Stimulated activated CD4-positive, alpha-beta T cell treated with anti-CD3 and anti-CD28 coated beads, Interleukin-2, amount 100 ng/mL, for 48 hours (primary cell): ENCODE measurements around the gene DNAH5.
"Not testable (repeated sequence)": the region's sequence is repeated elsewhere in the genome, so short reads cannot be mapped to it uniquely, and the experiment has no call there.

Experiments
- DNase-seq, 2 donors: peaks; one replicate each; pipeline ENCODE4 v3.0.0-alpha.2; 2020

Gene DNAH5

GRCh38 chr5:13816126-13816525 is 128.4 kb downstream of the DNAH5 start:
- no peak for DNase-seq

GRCh38 chr5:13814301-13814700 is 130.2 kb downstream of the DNAH5 start:
- no peak for DNase-seq

GRCh38 chr5:13809921-13810320 is 134.6 kb downstream of the DNAH5 start:
- DNase-seq, result no peak

- DNase-seq, result no peak
Measured at GRCh38 chr5:13804336-13804735, 140.2 kb downstream of the DNAH5 start.

GRCh38 chr5:13798569-13798968 is 145.9 kb downstream of the DNAH5 start:
- not testable (repeated sequence) for DNase-seq

GRCh38 chr5:13785781-13786415 is 158.6 kb downstream of the DNAH5 start:
- DNase-seq, result no peak

- no peak for DNase-seq
Measured at GRCh38 chr5:13783726-13784125, 160.8 kb downstream of the DNAH5 start.

- DNase-seq, result no peak
Measured at GRCh38 chr5:13780081-13780480, 164.4 kb downstream of the DNAH5 start.

GRCh38 chr5:13773649-13774048 is 170.8 kb downstream of the DNAH5 start:
- no peak for DNase-seq

- DNase-seq, result no peak
Measured at GRCh38 chr5:13771011-13771571, 173.4 kb downstream of the DNAH5 start.

- no peak for DNase-seq
Measured at GRCh38 chr5:13766236-13766635, 178.3 kb downstream of the DNAH5 start.

GRCh38 chr5:13763719-13764118 is 180.8 kb downstream of the DNAH5 start:
- no peak for DNase-seq

- no peak for DNase-seq
Measured at GRCh38 chr5:13749766-13750165, 194.7 kb downstream of the DNAH5 start.

GRCh38 chr5:13746026-13746425 is 198.5 kb downstream of the DNAH5 start:
- no peak for DNase-seq

- DNase-seq, result no peak
Measured at GRCh38 chr5:13745508-13745907, 199.0 kb downstream of the DNAH5 start.

GRCh38 chr5:13740471-13740870 is 204.0 kb downstream of the DNAH5 start:
- DNase-seq, result no peak

- DNase-seq, result no peak
Measured at GRCh38 chr5:13739479-13739878, 205.0 kb downstream of the DNAH5 start.

- DNase-seq, result no peak
Measured at GRCh38 chr5:13735691-13736090, 208.8 kb downstream of the DNAH5 start.

- DNase-seq, result no peak
Measured at GRCh38 chr5:13731121-13731628, 213.3 kb downstream of the DNAH5 start.

GRCh38 chr5:13708906-13709305 is 235.6 kb downstream of the DNAH5 start:
- no peak for DNase-seq

- no peak for DNase-seq
Measured at GRCh38 chr5:13708432-13708831, 236.1 kb downstream of the DNAH5 start.

GRCh38 chr5:13704396-13704795 is 240.1 kb downstream of the DNAH5 start:
- no peak for DNase-seq

- no peak for DNase-seq
Measured at GRCh38 chr5:13700626-13701025, 243.9 kb downstream of the DNAH5 start.

- DNase-seq, result no peak
Measured at GRCh38 chr5:13698885-13699284, 245.6 kb downstream of the DNAH5 start.
